Dedifferentiated amniotic fluid mesenchymal stem cell (primary cell): Measurements from ENCODE around the gene UBE3C.
"Not testable (repeated sequence)": the region's sequence is repeated elsewhere in the genome, so short reads cannot be mapped to it uniquely, and the experiment has no call there.

ENCODE experiments used
- DNase-seq: peaks from one replicate; pipeline ENCODE4 v3.0.0-alpha.2; 2016; ENCODE audit errors: extremely low spot score

The UBE3C gene

GRCh38 chr7:157235357-157236333 is 96.9 kb downstream of the UBE3C start:
- peak; percentile 26 for DNase-seq

GRCh38 chr7:157238087-157238486 is 99.4 kb downstream of the UBE3C start:
- no peak for DNase-seq

- DNase-seq = no peak
These were observed 101.0 kb downstream of the UBE3C start for GRCh38 chr7:157239571-157240270.

- no peak for DNase-seq
These were observed 102.9 kb downstream of the UBE3C start for GRCh38 chr7:157241631-157242030.

DNA sequence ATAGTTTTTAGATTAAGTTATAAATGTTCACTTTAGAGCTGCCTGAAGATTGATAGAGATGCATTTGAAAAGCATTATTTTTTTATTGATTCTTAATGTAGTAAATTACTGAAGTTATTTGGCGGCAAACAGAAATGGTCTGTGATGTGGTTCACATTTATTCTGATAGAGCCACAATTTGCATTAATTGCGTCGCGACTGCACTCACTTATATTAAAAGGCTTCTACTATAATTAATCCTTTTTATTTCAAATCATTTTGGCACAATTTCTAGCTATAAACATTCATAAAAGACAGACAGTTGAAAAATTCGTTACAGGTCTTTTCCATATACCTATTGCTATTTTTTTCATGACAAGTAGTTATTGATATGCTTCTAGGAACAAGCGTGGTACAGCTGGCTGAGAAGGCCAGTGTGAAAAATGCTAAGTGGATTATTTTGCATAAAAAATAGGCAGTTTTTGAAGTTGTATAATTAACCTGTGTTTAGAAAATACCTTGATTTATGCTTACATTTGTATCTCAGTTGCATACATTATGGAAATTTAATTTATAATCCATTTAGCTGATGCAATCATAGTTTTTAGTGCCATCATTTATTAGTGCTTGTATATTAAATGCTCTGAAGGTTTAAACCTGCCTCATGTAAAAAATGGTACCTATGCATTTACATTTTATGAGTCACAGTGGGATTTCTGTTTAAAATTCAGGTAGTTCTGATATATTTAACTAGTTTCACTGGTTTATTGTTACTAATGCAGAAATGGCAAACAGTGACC is 106.0 kb downstream of the UBE3C start:
- DNase-seq = no peak

DNA sequence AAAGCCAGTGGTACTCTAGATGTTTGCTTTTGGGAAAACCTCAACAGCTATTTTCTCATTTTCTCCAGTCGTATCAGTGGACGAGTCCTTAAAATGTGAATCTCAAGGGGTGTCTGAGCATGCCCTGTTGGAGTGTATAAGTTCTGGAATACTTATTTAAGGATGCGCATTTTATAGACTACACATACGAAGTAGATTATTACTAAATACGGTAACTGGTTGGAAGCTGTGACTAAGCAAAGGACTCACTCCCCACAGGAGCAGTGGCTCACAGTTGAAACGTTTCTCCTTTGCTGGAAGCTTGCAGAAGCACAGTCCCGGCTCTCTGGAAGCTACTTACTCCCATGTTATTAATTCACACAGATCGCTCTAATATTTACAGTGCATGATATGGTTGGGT is 107.3 kb downstream of the UBE3C start:
- no peak for DNase-seq

GRCh38 chr7:157248659-157249058 is 109.9 kb downstream of the UBE3C start:
- DNase-seq = no peak

DNA sequence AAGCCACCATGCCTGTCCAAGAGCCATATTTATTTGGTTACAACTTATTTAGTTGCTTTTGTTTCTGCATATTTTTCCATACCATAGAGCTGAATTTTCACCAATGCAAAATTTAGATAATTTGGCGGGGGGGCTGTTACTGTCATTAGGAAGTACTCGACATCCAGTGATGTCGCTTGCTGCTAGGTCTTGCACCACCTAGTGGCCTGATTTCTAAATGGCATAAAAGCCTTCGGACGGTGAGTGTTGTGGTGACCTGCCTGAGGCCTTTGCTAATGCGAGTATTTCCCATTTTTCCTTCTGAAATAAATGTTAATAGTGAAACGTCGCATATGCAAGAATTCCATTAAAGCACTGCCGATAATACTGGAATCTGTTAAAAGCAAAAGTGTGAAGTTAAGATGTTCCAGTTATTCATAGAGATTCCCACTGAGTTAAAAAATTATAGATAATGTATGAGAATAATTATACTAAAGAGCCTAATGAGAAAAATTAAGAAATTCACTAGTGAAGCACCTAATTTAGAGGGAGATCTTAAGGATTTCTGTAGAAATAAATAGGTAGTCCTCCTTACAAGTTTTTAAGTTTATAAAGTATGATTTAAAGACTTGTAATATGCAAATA is 112.0 kb downstream of the UBE3C start:
- peak; percentile 47 for DNase-seq

- DNase-seq = not testable (repeated sequence)
These were observed 113.1 kb downstream of the UBE3C start for GRCh38 chr7:157251817-157252216.

- DNase-seq = no peak
These were observed 115.1 kb downstream of the UBE3C start for GRCh38 chr7:157253850-157254249.

DNA sequence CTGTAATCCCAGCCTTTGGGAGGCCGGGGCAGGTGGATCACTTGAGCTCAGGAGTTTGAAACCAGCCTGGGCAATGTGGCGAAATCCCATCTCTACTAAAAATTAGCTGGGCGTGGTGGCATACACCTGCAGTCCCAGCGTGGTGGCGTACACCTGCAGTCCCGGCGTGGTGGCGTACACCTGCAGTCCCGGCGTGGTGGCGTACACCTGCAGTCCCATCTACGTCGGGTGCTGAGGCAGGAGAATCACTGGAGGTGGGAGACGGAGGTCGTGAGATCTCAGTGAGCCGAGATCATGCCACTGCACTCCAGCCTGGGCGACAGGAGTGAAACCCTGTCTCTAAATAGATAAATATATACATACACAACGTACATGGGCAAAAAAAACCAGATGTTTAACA is 116.1 kb downstream of the UBE3C start:
- not testable (repeated sequence) for DNase-seq

DNA sequence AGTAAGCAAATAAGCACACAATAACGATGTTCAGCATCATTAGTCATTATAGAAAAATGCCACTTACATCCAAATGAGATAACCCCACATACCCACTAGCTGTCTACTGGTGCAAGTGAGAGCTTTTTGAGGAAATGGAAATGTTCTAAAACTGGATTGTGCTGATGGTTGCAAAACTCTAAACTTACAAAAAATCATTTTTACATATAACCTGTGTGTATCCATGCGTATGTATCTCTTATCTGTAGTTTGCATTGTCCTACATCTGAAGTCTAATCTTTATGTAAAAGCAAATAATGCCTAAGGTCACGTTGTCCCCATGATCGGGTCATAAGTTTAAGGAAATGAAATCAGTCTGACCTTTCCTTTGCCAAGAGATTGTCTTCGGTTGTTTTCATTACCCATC is 116.5 kb downstream of the UBE3C start:
- DNase-seq = no peak

- no peak for DNase-seq
These were observed 124.4 kb downstream of the UBE3C start for GRCh38 chr7:157263156-157263555.

- DNase-seq = no peak
These were observed 126.3 kb downstream of the UBE3C start for GRCh38 chr7:157265051-157265450.

GRCh38 chr7:157266272-157266671 is 127.5 kb downstream of the UBE3C start:
- no peak for DNase-seq

DNA sequence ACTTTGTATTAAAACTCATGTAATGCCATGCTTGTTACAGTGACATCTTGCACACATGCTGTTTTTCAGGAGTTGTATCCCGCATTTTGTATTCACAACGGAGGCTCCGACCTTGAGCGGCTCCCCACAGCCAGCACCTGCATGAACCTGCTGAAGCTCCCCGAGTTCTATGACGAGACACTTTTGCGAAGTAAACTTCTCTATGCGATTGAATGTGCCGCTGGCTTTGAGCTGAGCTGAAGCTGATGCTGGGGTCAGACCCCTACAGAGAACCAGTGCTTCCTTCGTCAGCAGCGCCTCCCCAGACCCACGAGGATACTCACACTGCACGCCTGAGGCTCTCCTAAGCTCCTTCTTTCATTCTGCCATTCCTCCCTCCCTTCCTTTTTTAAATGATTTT is 128.8 kb downstream of the UBE3C start:
- no peak for DNase-seq

DNA sequence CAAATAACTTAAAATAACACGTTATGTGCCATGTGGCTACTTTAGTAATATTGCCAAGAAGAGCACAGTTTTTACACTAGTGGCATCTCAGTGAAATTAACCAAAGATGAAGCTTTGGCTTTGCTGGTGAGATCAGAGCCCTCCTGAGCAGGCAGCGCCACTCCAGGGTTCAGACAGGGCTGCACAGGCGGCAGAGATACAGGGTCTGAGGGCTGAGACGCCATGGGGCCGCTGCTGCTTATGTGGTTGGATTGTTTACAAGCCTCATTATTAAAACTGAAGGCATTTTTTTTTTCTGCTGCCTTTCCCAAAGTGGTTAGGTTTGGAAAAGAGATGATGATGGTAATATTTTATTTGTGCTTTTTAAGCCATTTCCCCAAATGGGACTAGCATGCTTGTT is 129.2 kb downstream of the UBE3C start:
- no peak for DNase-seq

DNA sequence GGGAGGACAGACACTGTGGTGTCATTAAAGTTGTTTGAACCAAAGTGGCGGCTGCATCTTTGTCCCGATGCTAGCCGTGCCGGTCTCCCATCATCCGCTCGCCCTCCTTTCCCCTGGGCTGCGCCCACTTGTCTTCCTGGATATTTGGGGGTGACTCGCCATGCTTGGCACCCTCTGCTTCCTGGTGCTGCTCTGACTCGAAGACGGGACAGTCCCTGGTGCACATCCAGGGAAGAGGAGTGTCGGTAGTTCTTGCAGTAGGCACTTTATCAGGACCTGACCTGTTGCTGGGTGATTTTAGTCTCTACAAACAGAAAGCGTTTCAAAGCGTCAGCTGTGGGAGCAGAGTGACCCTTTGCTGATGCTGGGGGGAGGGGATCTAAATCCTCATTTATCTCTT is 129.8 kb downstream of the UBE3C start:
- DNase-seq = no peak

DNA sequence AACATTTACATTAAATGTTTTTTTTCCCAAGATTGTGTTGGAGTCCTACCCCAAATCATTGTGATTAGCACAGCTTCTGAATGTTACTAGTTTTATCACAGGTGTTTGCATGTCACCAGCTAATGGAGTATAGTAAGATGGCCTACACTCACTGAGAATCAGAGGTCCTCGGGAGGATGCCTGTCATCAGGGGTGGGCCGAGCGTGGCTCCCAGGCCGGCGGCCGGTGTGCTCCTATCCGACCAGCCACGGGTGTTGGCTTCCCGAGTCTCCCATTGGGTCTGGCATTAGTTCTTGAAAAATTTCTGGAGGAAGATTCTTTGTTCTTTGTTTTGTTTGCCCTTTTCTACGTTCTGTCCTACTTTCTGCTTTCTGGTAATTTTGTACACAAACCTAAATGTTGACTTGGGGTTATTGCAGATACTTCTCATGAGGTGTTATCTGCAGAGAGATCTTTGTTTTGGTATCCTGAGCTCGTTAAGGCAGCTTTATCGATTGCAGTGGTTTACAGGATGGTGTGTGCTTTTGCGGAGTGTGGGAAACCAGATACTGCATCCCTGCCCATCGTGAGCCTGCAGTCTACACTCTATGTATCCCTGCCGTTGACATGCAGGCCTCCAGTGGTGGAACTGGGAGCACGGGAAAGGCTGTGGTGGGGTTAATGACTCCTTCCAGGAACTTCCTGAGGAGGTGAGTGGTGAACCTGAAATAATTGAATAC is 130.8 kb downstream of the UBE3C start:
- DNase-seq = no peak

GRCh38 chr7:157270060-157270444 is 131.3 kb downstream of the UBE3C start:
- no peak for DNase-seq
